GM15510 (cell line): ENCODE measurements around the gene TIPRL.

ENCODE experiments used
- POLR2A ChIP-seq: IDR thresholded peaks from 3 replicates; pipeline ENCODE4 v1.6.1; 2011; ENCODE audit warnings: borderline replicate concordance; ENCODE audit not compliant: insufficient read length; ENCODE audit errors: extremely low read depth

TIPRL gene

GRCh38 chr1:168146626-168147025, 32.1 kb upstream of the TIPRL start:
- no peak for TF ChIP-seq POLR2A

GRCh38 chr1:168148916-168149315, 29.8 kb upstream of the TIPRL start:
- no peak for TF ChIP-seq POLR2A

GRCh38 chr1:168150283-168150682, 28.5 kb upstream of the TIPRL start:
- no peak for TF ChIP-seq POLR2A

- no peak for TF ChIP-seq POLR2A
Observed at GRCh38 chr1:168151935-168152334, 26.8 kb upstream of the TIPRL start.

GRCh38 chr1:168155910-168156309, 22.9 kb upstream of the TIPRL start:
- no peak for TF ChIP-seq POLR2A

- TF ChIP-seq POLR2A: no peak
Observed at GRCh38 chr1:168157638-168158037, 21.1 kb upstream of the TIPRL start.

GRCh38 chr1:168159251-168159650, 19.5 kb upstream of the TIPRL start:
- TF ChIP-seq POLR2A: no peak

GRCh38 chr1:168159979-168160378, 18.8 kb upstream of the TIPRL start:
- no peak for TF ChIP-seq POLR2A

GRCh38 chr1:168161459-168161858, 17.3 kb upstream of the TIPRL start:
- TF ChIP-seq POLR2A: no peak

GRCh38 chr1:168163670-168164069, 15.1 kb upstream of the TIPRL start:
- TF ChIP-seq POLR2A: no peak

GRCh38 chr1:168164771-168165170, 14.0 kb upstream of the TIPRL start:
- TF ChIP-seq POLR2A: no peak

- TF ChIP-seq POLR2A: no peak
Observed at GRCh38 chr1:168167806-168168205, 11.0 kb upstream of the TIPRL start.

- TF ChIP-seq POLR2A: no peak
Observed at GRCh38 chr1:168170564-168171508, 7.9 kb upstream of the TIPRL start.

- TF ChIP-seq POLR2A: no peak
Observed at GRCh38 chr1:168172250-168172915, 6.4 kb upstream of the TIPRL start.

- TF ChIP-seq POLR2A: no peak
Observed at GRCh38 chr1:168178227-168178637, 530 bp upstream of the TIPRL start.
